ACHN (cell line): ENCODE results near the gene SH2D6.
"Not testable (repeated sequence)": the region's sequence is repeated elsewhere in the genome, so short reads cannot be mapped to it uniquely, and the experiment has no call there.

Experiments
- DNase-seq: peaks from one replicate; pipeline ENCODE4 v3.0.0-alpha.2; 2015
- in situ Hi-C: cut with HindIII; loops from 2 replicates; pipeline ENCODE4 v1.10.0; 2017; ENCODE audit warnings: low sequenced_read_pairs, low pct_ligation_motif_present, low pct_unique_long_range_greater_than_20kb

The SH2D6 gene

DNA sequence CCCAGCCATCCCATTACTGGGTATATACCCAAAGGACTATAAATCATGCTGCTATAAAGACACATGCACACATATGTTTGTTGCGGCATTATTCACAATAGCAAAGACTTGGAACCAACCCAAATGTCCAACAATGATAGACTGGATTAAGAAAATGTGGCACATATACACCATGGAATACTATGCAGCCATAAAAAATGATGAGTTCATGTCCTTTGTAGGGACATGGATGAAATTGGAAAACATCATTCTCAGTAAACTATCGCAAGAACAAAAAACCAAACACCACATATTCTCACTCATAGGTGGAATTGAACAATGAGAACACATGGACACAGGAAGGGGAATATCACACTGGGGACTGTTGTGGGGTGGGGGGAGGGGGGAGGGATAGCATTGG lies 66.1 kb downstream of the SH2D6 start:
- in situ Hi-C loops, DNase-seq: not testable (repeated sequence)

DNA sequence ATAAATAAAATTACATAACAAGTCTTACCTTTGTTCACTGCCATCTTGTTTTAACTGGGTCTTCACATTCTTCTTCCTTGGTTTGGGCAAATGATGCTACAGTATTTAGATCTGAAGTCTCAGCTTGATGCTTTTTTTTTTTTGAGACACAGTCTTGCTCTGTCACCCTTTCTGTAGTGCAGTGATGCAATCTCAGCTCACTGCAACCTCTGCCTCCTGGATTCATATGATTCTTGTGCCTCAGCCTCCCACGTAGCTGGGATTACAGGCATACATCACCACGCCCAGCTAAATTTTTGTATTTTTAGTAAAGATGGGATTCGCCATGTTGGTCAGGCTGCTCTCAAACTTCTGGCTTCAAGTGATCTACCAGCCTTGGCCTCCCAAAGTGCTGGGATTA lies 67.3 kb downstream of the SH2D6 start:
- no peak for DNase-seq
- in situ Hi-C loops, result no loop called here
